ENCODE data around the gene DLD.
"Not testable (repeated sequence)": the region's sequence is repeated elsewhere in the genome, so short reads cannot be mapped to it uniquely, and the experiment has no call there.

DLD gene

GRCh38 chr7:107874111-107874510 lies 16.9 kb upstream of the DLD start:
- DNase-seq (ENCODE audit: low read depth) = no peak

GRCh38 chr7:107874605-107875446 lies 16.2 kb upstream of the DLD start:
- no peak for DNase-seq (ENCODE audit: low read depth)

- DNase-seq (ENCODE audit: low read depth) = no peak
Observed at GRCh38 chr7:107876916-107877315, 14.1 kb upstream of the DLD start.

- DNase-seq (ENCODE audit: low read depth) = no peak
Observed at GRCh38 chr7:107877731-107878382, 13.1 kb upstream of the DLD start.

- DNase-seq (ENCODE audit: low read depth) = no peak
Observed at GRCh38 chr7:107878636-107879035, 12.3 kb upstream of the DLD start.

GRCh38 chr7:107879400-107880035 lies 11.5 kb upstream of the DLD start:
- DNase-seq (ENCODE audit: low read depth) = no peak

GRCh38 chr7:107882766-107883165 lies 8.2 kb upstream of the DLD start:
- DNase-seq (ENCODE audit: low read depth) = no peak

GRCh38 chr7:107884066-107884818 lies 6.7 kb upstream of the DLD start:
- DNase-seq (ENCODE audit: low read depth) = no peak

GRCh38 chr7:107887827-107888226 lies 3.2 kb upstream of the DLD start:
- not testable (repeated sequence) for DNase-seq (ENCODE audit: low read depth)

GRCh38 chr7:107889992-107890391 lies 991 bp upstream of the DLD start:
- no peak for DNase-seq (ENCODE audit: low read depth)

- no peak for DNase-seq (ENCODE audit: low read depth)
Observed at GRCh38 chr7:107890493-107890961, 456 bp upstream of the DLD start.

GRCh38 chr7:107891636-107892366 lies 818 bp downstream of the DLD start:
- DNase-seq (ENCODE audit: low read depth) = no peak

- DNase-seq (ENCODE audit: low read depth) = not testable (repeated sequence)
Observed at GRCh38 chr7:107892367-107892741, 1.4 kb downstream of the DLD start.

GRCh38 chr7:107898997-107899594 lies 8.1 kb downstream of the DLD start:
- DNase-seq (ENCODE audit: low read depth) = no peak

- DNase-seq (ENCODE audit: low read depth) = no peak
Observed at GRCh38 chr7:107900496-107901015, 9.6 kb downstream of the DLD start.

- DNase-seq (ENCODE audit: low read depth) = no peak
Observed at GRCh38 chr7:107902381-107902780, 11.4 kb downstream of the DLD start.

- DNase-seq (ENCODE audit: low read depth) = no peak
Observed at GRCh38 chr7:107907790-107908189, 16.8 kb downstream of the DLD start.

- DNase-seq (ENCODE audit: low read depth) = no peak
Observed at GRCh38 chr7:107909445-107909844, 18.5 kb downstream of the DLD start.

- DNase-seq (ENCODE audit: low read depth) = no peak
Observed at GRCh38 chr7:107911981-107912380, 21.0 kb downstream of the DLD start.

GRCh38 chr7:107913851-107914250 lies 22.9 kb downstream of the DLD start:
- no peak for DNase-seq (ENCODE audit: low read depth)

GRCh38 chr7:107914831-107915230 lies 23.8 kb downstream of the DLD start:
- DNase-seq (ENCODE audit: low read depth) = no peak
